ENCODE measurements around the gene DNASE1L2.
"Not testable (repeated sequence)": the region's sequence is repeated elsewhere in the genome, so short reads cannot be mapped to it uniquely, and the experiment has no call there.

The DNASE1L2 gene

GRCh38 chr16:2242598-2242997 lies 6.4 kb downstream of the DNASE1L2 start:
- DNase-seq, result no peak

GRCh38 chr16:2243031-2243528 lies 6.8 kb downstream of the DNASE1L2 start:
- no peak for DNase-seq

GRCh38 chr16:2243781-2244180 lies 7.5 kb downstream of the DNASE1L2 start:
- no peak for DNase-seq

GRCh38 chr16:2244301-2244700 lies 8.1 kb downstream of the DNASE1L2 start:
- DNase-seq, result no peak

- no peak for DNase-seq
Observed at GRCh38 chr16:2244926-2245795, 8.9 kb downstream of the DNASE1L2 start.

GRCh38 chr16:2246301-2246885 lies 10.1 kb downstream of the DNASE1L2 start:
- DNase-seq, result no peak

- DNase-seq, result no peak
Observed at GRCh38 chr16:2250652-2251295, 14.5 kb downstream of the DNASE1L2 start.

- DNase-seq, result peak; percentile 33
Observed at GRCh38 chr16:2251296-2252111, 15.3 kb downstream of the DNASE1L2 start, which contains the start of gene ECI1. Gene ECI1, minus strand, starts transcription at chr16:2251587. Its CDS starts 21 bp downstream, at chr16:2251566.

GRCh38 chr16:2252806-2253148 lies 16.5 kb downstream of the DNASE1L2 start:
- no peak for DNase-seq

- DNase-seq, result no peak
Observed at GRCh38 chr16:2253293-2253692, 17.0 kb downstream of the DNASE1L2 start.

- DNase-seq, result no peak
Observed at GRCh38 chr16:2256531-2257140, 20.4 kb downstream of the DNASE1L2 start.

GRCh38 chr16:2257726-2258125 lies 21.5 kb downstream of the DNASE1L2 start:
- DNase-seq, result no peak

- DNase-seq, result not testable (repeated sequence)
Observed at GRCh38 chr16:2258530-2258929, 22.3 kb downstream of the DNASE1L2 start.

GRCh38 chr16:2260250-2260649 lies 24.0 kb downstream of the DNASE1L2 start:
- no peak for DNase-seq

GRCh38 chr16:2263026-2263425 lies 26.8 kb downstream of the DNASE1L2 start:
- not testable (repeated sequence) for DNase-seq

- not testable (repeated sequence) for DNase-seq
Observed at GRCh38 chr16:2266887-2267286, 30.6 kb downstream of the DNASE1L2 start.

GRCh38 chr16:2267505-2267912 lies 31.3 kb downstream of the DNASE1L2 start:
- DNase-seq, result not testable (repeated sequence)

GRCh38 chr16:2267913-2268666 lies 31.8 kb downstream of the DNASE1L2 start, which contains the start of gene RNPS1:
Gene RNPS1, minus strand, starts transcription at chr16:2268126. Its CDS starts 3,483 bp downstream, at chr16:2264643.
- peak; percentile 71 for DNase-seq

- no peak for DNase-seq
Observed at GRCh38 chr16:2270070-2270462, 33.8 kb downstream of the DNASE1L2 start.

GRCh38 chr16:2270588-2271470 lies 34.6 kb downstream of the DNASE1L2 start:
- DNase-seq, result no peak

Data from NCI-H1694 (cell line).